NT2/D1 (cell line): ENCODE measurements around the gene TXNIP.

Experiments used
- SUZ12 ChIP-seq: IDR thresholded peaks from 2 replicates; pipeline ENCODE4 v1.6.1; 2011; ENCODE audit not compliant: insufficient read length, insufficient read depth; ENCODE audit errors: extremely low read depth
- YY1 ChIP-seq: IDR thresholded peaks from 2 replicates; pipeline ENCODE4 v1.6.1; 2011; ENCODE audit not compliant: insufficient read length, insufficient read depth

DNA sequence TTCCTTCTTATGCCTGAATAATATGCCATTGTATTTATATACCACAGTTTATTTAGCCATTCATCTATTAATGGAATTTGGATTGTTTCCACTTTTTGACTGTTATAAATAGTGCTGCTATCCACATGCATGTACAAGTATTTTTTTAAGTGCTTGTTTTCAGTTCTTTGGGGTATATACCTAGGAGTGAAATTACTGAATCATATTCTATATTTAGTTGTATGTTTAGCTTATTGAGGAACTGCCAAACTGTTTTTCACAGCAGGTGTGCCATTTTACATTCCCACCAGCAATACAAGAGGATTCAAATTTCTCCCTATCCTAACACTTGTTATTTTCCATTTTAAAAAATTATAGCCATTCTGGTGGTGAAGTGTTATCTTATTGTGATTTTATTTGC lies 32.7 kb upstream of the TXNIP start:
- TF ChIP-seq SUZ12, result no peak
- TF ChIP-seq YY1, result no peak
